ENCODE results near the gene GPATCH3. TPM values are rescaled to one million over a fixed set of nuclear protein-coding genes. Genes with fewer than 3 reads are reported as not detected.
A peak's percentile ranks its signal among the peaks of the same experiment; 100 is the strongest.
"Not testable (repeated sequence)": the region's sequence is repeated elsewhere in the genome, so short reads cannot be mapped to it uniquely, and the experiment has no call there.

GPATCH3 gene
- total and polyA plus RNA-seq, 10 donors, result 13.3 to 25.8 (median 17.5) TPM

GRCh38 chr1:26882696-26883463 is 17.4 kb downstream of the GPATCH3 start:
- Histone ChIP-seq H3K4me3 (no peak overlapping the region), H3K27me3 (replicated peaks in 1 of 7) (no peaks in the 10 kb centered on the region), H3K4me1 (peaks cover 0 to 22% (median 9%) of the 10 kb centered on the region in 6 donors), H3K9me3 (no peaks in the 10 kb centered on the region), H3K27ac (no peak overlapping the region), H3K36me3 (peaks cover 12 to 100% (median 98%) of the 10 kb centered on the region in 6 donors)
- no peak for DNase-seq
- intact Hi-C loops (cut with DNase I; ENCODE audit: low total_unique reads), result no loop called here
- WGBS, 5 donors, result 88 to 94% (median 93%) methylated on average over 5 of the region's 5 CpGs
- TF ChIP-seq CTCF (IDR thresholded peaks at IDR 0.05 in 8 of 11, conservative IDR thresholded peaks at IDR 0.05 in 3 of 11), result no peak
- TF ChIP-seq POLR2A (IDR thresholded peaks at IDR 0.05), result no peak
- no peak for TF ChIP-seq POLR2AphosphoS5 (IDR thresholded peaks at IDR 0.05)

GRCh38 chr1:26881611-26882010 is 18.7 kb downstream of the GPATCH3 start:
- DNase-seq; H3K4me3 ChIP-seq; H3K9me3 ChIP-seq; H3K27ac ChIP-seq; intact Hi-C loops (cut with DNase I; ENCODE audit: low total_unique reads); H3K27me3 ChIP-seq (replicated peaks in 1 of 7): not testable (repeated sequence)
- peak in 1 of 3 donors; percentile 19 for TF ChIP-seq POLR2AphosphoS5 (IDR thresholded peaks at IDR 0.05)
- peaks cover 0 to 14% (median 5%) of the 10 kb centered on the region in 6 donors for H3K4me1 ChIP-seq
- WGBS, 5 donors, result 77 to 95% (median 83%) methylated on average over 6 of the region's 6 CpGs
- H3K36me3 ChIP-seq, result peaks cover 12 to 100% (median 93%) of the 10 kb centered on the region in 6 donors

GRCh38 chr1:26879793-26880192 is 20.5 kb downstream of the GPATCH3 start:
- H3K36me3 ChIP-seq, result peaks cover 9 to 100% (median 84%) of the 10 kb centered on the region in 6 donors
- no peak overlapping the region for H3K4me3 ChIP-seq
- peaks cover 0 to 9% (median 5%) of the 10 kb centered on the region in 6 donors for H3K4me1 ChIP-seq
- no peaks in the 10 kb centered on the region for H3K9me3 ChIP-seq
- DNase-seq, result no peak
- H3K27me3 ChIP-seq (replicated peaks in 1 of 7), result no peaks in the 10 kb centered on the region
- TF ChIP-seq CTCF (IDR thresholded peaks at IDR 0.05 in 8 of 11, conservative IDR thresholded peaks at IDR 0.05 in 3 of 11) (no peak), POLR2A (IDR thresholded peaks at IDR 0.05) (no peak), POLR2AphosphoS5 (IDR thresholded peaks at IDR 0.05) (no peak)
- no peak overlapping the region for H3K27ac ChIP-seq
- whole genome bisulfite sequencing, 5 donors, result 94 to 98% (median 96%) methylated on average over 4 of the region's 4 CpGs
- intact Hi-C loops (cut with DNase I; ENCODE audit: low total_unique reads), result loop anchor here (10.0 kb wide), 2 partner anchors 65 to 275 kb away; no protein-coding TSS in a partner anchor

GRCh38 chr1:26877326-26877725 is 22.9 kb downstream of the GPATCH3 start:
- H3K9me3 ChIP-seq, result no peaks in the 10 kb centered on the region
- TF ChIP-seq CTCF (IDR thresholded peaks at IDR 0.05 in 8 of 11, conservative IDR thresholded peaks at IDR 0.05 in 3 of 11), result no peak
- no peak for TF ChIP-seq POLR2AphosphoS5 (IDR thresholded peaks at IDR 0.05)
- TF ChIP-seq POLR2A (IDR thresholded peaks at IDR 0.05), result no peak
- no peak for DNase-seq
- H3K4me1 ChIP-seq, result peaks cover 0 to 9% (median 5%) of the 10 kb centered on the region in 6 donors
- 77 to 94% (median 85%) methylated on average over 2 of the region's 2 CpGs for WGBS, 5 donors
- H3K36me3 ChIP-seq, result peaks cover 0 to 81% (median 59%) of the 10 kb centered on the region in 6 donors
- no peaks in the 10 kb centered on the region for H3K27me3 ChIP-seq (replicated peaks in 1 of 7)
- peak overlapping the region in 1 of 8 donors; percentile 13 for H3K27ac ChIP-seq
- intact Hi-C loops (cut with DNase I; ENCODE audit: low total_unique reads), result loop anchor here (10.0 kb wide), 2 partner anchors 63 to 273 kb away; no protein-coding TSS in a partner anchor
- H3K4me3 ChIP-seq, result no peak overlapping the region
